Endothelial cell of umbilical vein (primary cell): ENCODE measurements around the gene HDAC9. TPM values are rescaled to one million over a fixed set of nuclear protein-coding genes. Genes with fewer than 3 reads are reported as not detected.

Experiments
- BruUV-seq: library from RNA; stranded (reverse); fragments of 400-500 nt; replicated peaks from 2 replicates; lab custom pipeline; 2021; lab: Mats Ljungman, UMichigan
- CTCF ChIA-PET: fragments of 300-600, 350-600 bp; sonication (Branson Sonifier 250); formaldehyde crosslinking; loops from one replicate; lab custom pipeline; 2021; ENCODE audit warnings: antibody characterized with exemption, inconsistent platforms; lab: Charles Lee
- POLR2A ChIA-PET: fragments of 300-600, 350-600 bp; sonication (Branson Sonifier 250); formaldehyde crosslinking; loops from one replicate; lab custom pipeline; 2021; ENCODE audit warnings: antibody characterized with exemption, inconsistent platforms; lab: Charles Lee
- DNase-seq: peaks from one replicate; pipeline ENCODE4 v3.0.0-alpha.2; 2011; ENCODE audit warnings: low read depth, low spot score
- FAIRE-seq: peaks from 2 replicates; lab custom pipeline; 2011; peaks lifted over from hg19 to GRCh38; lab: Jason Lieb, UNC
- H2AFZ ChIP-seq: 2 replicates; pipeline ENCODE4 v1.6.0; 2012; ENCODE audit warnings: low read depth, low read length, control low read depth, inconsistent platforms
- H3K27ac ChIP-seq: 2 replicates; pipeline ENCODE4 v1.5.1; 2011; ENCODE audit warnings: low read depth, mild to moderate bottlenecking, control low read depth, low read length, moderate library complexity; ENCODE audit not compliant: insufficient read depth
- H3K27me3 ChIP-seq, 2 experiments: 2 replicates each; pipeline versions ENCODE4 v1.6.0 to v1.6.1; 2011; ENCODE audit warnings: low read length in 2 of 2, mixed read lengths in 1 of 2; ENCODE audit not compliant: control insufficient read depth in 2 of 2, insufficient read depth in 2 of 2
- H3K36me3 ChIP-seq, 2 experiments: 2 replicates in 1 of 2; 3 replicates in 1 of 2; pipeline ENCODE4 v1.5.1; 2011; ENCODE audit warnings: low read length in 2 of 2, mild to moderate bottlenecking in 1 of 2, moderate library complexity in 1 of 2; ENCODE audit not compliant: control insufficient read depth in 2 of 2, insufficient read depth in 2 of 2; ENCODE audit errors: extremely low read depth in 1 of 2
- H3K4me1 ChIP-seq: 3 replicates; pipeline ENCODE4 v1.5.1; 2011; ENCODE audit warnings: mild to moderate bottlenecking, low read length; ENCODE audit not compliant: control insufficient read depth, insufficient read depth; ENCODE audit errors: extremely low read depth
- H3K4me2 ChIP-seq: 2 replicates; pipeline ENCODE4 v1.6.1; 2011; ENCODE audit warnings: low read length, control low read depth, mixed read lengths; ENCODE audit not compliant: insufficient read depth
- H3K4me3 ChIP-seq, 3 experiments: fragments of 200-600 bp in 1 of 3; sonication (generic), shearing (Covaris generic) in 1 of 3; replicated peaks in 1 of 3; 2 replicates each; pipeline ENCODE4 v1.5.1; 2011 to 2016; ENCODE audit warnings: control low read depth in 3 of 3, low read length in 3 of 3, mild to moderate bottlenecking in 2 of 3, inconsistent platforms in 1 of 3, low read depth in 1 of 3, moderate library complexity in 1 of 3; ENCODE audit not compliant: insufficient read depth in 1 of 3
- H3K79me2 ChIP-seq: 2 replicates; pipeline ENCODE4 v1.6.0; 2012; ENCODE audit warnings: low read length, inconsistent platforms; ENCODE audit not compliant: control insufficient read depth, insufficient read depth
- H3K9ac ChIP-seq: replicated peaks from 2 replicates; pipeline ENCODE3; 2011; ENCODE audit warnings: low read length, control low read depth; ENCODE audit not compliant: insufficient read depth; ENCODE audit errors: extremely low read depth
- H3K9me1 ChIP-seq: replicated peaks from 3 replicates; pipeline ENCODE4 v1.6.0; 2011; ENCODE audit warnings: mild to moderate bottlenecking, low read length; ENCODE audit not compliant: control insufficient read depth, insufficient read depth; ENCODE audit errors: extremely low read depth
- H3K9me3 ChIP-seq: replicated peaks from 2 replicates; pipeline ENCODE4 v1.5.1; 2012; ENCODE audit warnings: low read length, inconsistent platforms; ENCODE audit not compliant: control insufficient read depth, insufficient read depth
- H4K20me1 ChIP-seq: replicated peaks from 2 replicates; pipeline ENCODE3; 2011; ENCODE audit warnings: mild to moderate bottlenecking, low read length; ENCODE audit not compliant: control insufficient read depth, insufficient read depth; ENCODE audit errors: extremely low read depth
- CTCF ChIP-seq, 2 donors: IDR thresholded peaks; 1 replicate in 1 of 2; 2 replicates in 1 of 2; pipeline ENCODE4 v1.5.1; 2011; ENCODE audit warnings: low read length in 2 of 2, mild to moderate bottlenecking in 2 of 2, moderate library complexity in 2 of 2, control low read depth in 1 of 2, inconsistent platforms in 1 of 2, low read depth in 1 of 2; ENCODE audit not compliant: insufficient read depth in 1 of 2; ENCODE audit errors: extremely low read depth in 1 of 2
- EZH2 ChIP-seq: IDR thresholded peaks from 2 replicates; pipeline ENCODE4 v1.6.1; 2012; ENCODE audit warnings: borderline replicate concordance, low read depth, mild to moderate bottlenecking, moderate library complexity, low read length, inconsistent platforms; ENCODE audit not compliant: severe bottlenecking
- FOS ChIP-seq: IDR thresholded peaks from 2 replicates; pipeline ENCODE4 v1.6.1; 2011; ENCODE audit warnings: mild to moderate bottlenecking, low read length, moderate library complexity, borderline replicate concordance; ENCODE audit not compliant: insufficient read depth
- GATA2 ChIP-seq: IDR thresholded peaks from 2 replicates; pipeline ENCODE4 v1.7.0; 2011; ENCODE audit warnings: low read depth, mild to moderate bottlenecking, moderate library complexity, mixed read lengths, low read length; ENCODE audit not compliant: insufficient read length, insufficient read depth
- JUN ChIP-seq: IDR thresholded peaks from 2 replicates; pipeline ENCODE4 v1.6.1; 2011; ENCODE audit warnings: borderline replicate concordance, low read depth; ENCODE audit not compliant: insufficient read length, insufficient read depth
- MAX ChIP-seq: IDR thresholded peaks from 2 replicates; pipeline ENCODE4 v1.6.1; 2011; ENCODE audit not compliant: insufficient read depth, insufficient read length
- MYC ChIP-seq: IDR thresholded peaks from one replicate; pipeline ENCODE4 v1.6.1; 2011; ENCODE audit warnings: mild to moderate bottlenecking, low read depth, low read length
- POLR2A ChIP-seq: IDR thresholded peaks from 2 replicates; pipeline ENCODE4 v1.6.1; 2012; ENCODE audit warnings: low read depth, mild to moderate bottlenecking, control low read depth, low read length
- POLR2AphosphoS5 ChIP-seq: IDR thresholded peaks from 2 replicates; pipeline ENCODE4 v1.6.1; 2012; ENCODE audit warnings: low read depth, mild to moderate bottlenecking, control low read depth, low read length, moderate library complexity; ENCODE audit not compliant: insufficient read depth
- dilution Hi-C: fragments of 300-500 bp; cut with MboI; formaldehyde crosslinking; loops from one replicate; pipeline ENCODE4 v1.15.0; 2019; ENCODE audit warnings: low sequenced_read_pairs; ENCODE audit not compliant: extremely low pct_ligation_motif_present
- intact Hi-C: fragments of 100-400 bp; cut with micrococcal nuclease; formaldehyde crosslinking; loops from one replicate; pipeline ENCODE4 v1.10.0; 2022
- polyA plus RNA-seq, 4 experiments: library from polyadenylated mRNA; depleted of rRNA in 3 of 4; stranded (reverse) in 3 of 4; unstranded in 1 of 4; fragments of >200 nt; gene quantifications; 2 replicates each; pipeline versions ENCODE4 v1.2.1 to v1.2.3, GENCODE V29; 2011 to 2012; ENCODE audit warnings: missing spikeins in 1 of 4
- total RNA-seq: library from RNA; stranded (reverse); gene quantifications from 2 replicates; pipeline ENCODE4 v1.2.3, GENCODE V29; 2021

HDAC9 gene
- total and polyA plus RNA-seq, 2 donors (not counting 3 experiments of a cell fraction or from before 2014, with no cell fraction given) = 1.8 to 11.6 TPM

- dilution Hi-C loops = no loop called here
- Histone ChIP-seq H4K20me1 (no peaks in the 10 kb centered on the region), H3K27ac (no peak overlapping the region), H3K36me3 (no peaks in the 10 kb centered on the region), H3K79me2 (no peaks in the 10 kb centered on the region), H3K4me2 (no peak overlapping the region), H3K9me3 (no peaks in the 10 kb centered on the region), H3K4me1 (no peaks in the 10 kb centered on the region), H2AFZ (no peak overlapping the region), H3K9ac (no peak overlapping the region), H3K9me1 (no peaks in the 10 kb centered on the region), H3K27me3 (no peaks in the 10 kb centered on the region), H3K4me3 (no peak overlapping the region)
- FAIRE-seq (no peak), DNase-seq (no peak)
- no peak for TF ChIP-seq MAX
- no peak for TF ChIP-seq GATA2
- no peak for TF ChIP-seq CTCF (IDR thresholded peaks at IDR 0.05; ENCODE audit: extremely low read depth in 1 of 2, insufficient read depth in 1 of 2, low read depth in 1 of 2, low read length in 2 of 2)
- TF ChIP-seq EZH2 = no peak
- no peak for TF ChIP-seq POLR2AphosphoS5
- TF ChIP-seq JUN = no peak
- TF ChIP-seq FOS = no peak
- TF ChIP-seq POLR2A = no peak
- no peak for TF ChIP-seq MYC
- ChIA-PET CTCF (no interaction called here), POLR2A (no interaction called here)
- intact Hi-C loops = no loop called here
- BruUV-seq = no TSS peak
Measured at GRCh38 chr7:18756378-18757050, 261.0 kb downstream of the HDAC9 start.
